ENCODE results near the gene THRAP3. TPM values are rescaled to one million over a fixed set of nuclear protein-coding genes. Genes with fewer than 3 reads are reported as not detected.

THRAP3 gene
- total and polyA plus RNA-seq, 9 of the 15 experiments (the other 6 are each of a cell fraction or from before 2014, with no cell fraction given), result 66.2 to 135 (median 113) TPM

DNA sequence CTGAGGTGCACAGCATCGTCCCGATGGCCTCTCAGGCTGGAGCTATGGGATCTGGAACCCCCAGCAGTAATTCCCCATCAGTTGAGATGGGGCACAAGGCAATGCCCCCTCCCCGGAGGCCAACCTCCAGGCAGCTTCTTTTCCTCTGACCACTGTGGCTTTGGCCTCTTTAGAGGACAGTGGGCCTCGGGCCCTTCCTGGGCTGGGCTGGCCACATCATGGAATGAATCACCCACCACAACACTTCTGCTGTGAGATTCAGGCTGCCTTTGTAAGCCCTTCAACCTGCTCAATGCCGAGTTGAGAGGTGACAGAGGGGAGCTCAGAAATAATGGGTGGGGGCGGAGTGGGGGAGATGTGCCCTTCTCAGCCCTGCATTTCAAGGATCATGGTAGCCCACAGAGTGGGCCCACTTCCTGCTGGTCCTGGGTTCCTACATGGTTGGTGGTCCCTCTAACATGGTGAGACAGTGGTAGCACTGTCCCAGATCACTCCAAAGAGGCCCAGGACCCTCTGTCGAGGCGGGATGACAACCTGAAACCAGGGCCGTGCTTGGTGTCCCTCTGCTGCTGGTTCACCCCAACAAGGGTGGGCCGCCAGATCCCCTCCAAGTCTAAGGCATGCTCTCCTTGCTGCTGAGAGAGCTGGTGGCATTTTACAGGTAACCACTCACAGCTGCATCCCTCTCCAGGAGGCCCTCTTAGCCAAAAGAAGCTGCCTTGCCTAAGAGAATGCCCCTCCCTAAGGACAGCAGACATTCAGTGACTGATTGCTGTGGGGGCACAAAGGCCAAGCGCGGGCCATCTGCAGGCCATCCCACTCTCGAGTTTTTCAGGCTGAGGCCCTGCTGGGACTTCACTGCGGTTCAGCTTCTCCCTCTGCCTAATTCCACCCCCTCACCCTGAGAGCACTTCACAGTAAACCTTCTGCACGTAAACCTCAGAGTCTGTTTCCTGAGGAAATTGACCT, 129.0 kb downstream of the THRAP3 start:
- WGBS (ENCODE audit: insufficient coverage, low coverage, missing lambda C conversion rate), result 85% methylated on average over 15 of the region's 15 CpGs
- no peaks in the 10 kb centered on the region for H3K79me2 ChIP-seq (ENCODE audit: control insufficient read depth, insufficient read depth, low read length)
- peak overlapping the region in 1 of 2 experiments; percentile 62; a peak in 2 of 4 replicates for H3K9ac ChIP-seq (ENCODE audit: insufficient read depth in 1 of 2, low read depth in 2 of 2, low read length in 2 of 2)
- POLR2A ChIA-PET, result interaction anchor here (0.6 to 1.6 kb wide), 8 partner anchors 10 to 1596 kb away, joined by 3 to 10 read pairs (median 3); partner anchors contain the start of gene SH3D21
- H3K4me2 ChIP-seq (ENCODE audit: insufficient read depth, low read length), result no peak overlapping the region
- CTCF ChIA-PET (ENCODE audit: low intra/inter-chr PET ratio), result no interaction called here
- H3K27me3 ChIP-seq (ENCODE audit: control insufficient read depth in 2 of 2, insufficient read depth in 2 of 2, low read length in 2 of 2), result no peaks in the 10 kb centered on the region
- H3K4me3 ChIP-seq, result no peak overlapping the region
- no TSS peak for BruUV-seq (replicated peaks)
- H3K27ac ChIP-seq (ENCODE audit: extremely low read depth, low read depth, low read length), result no peak overlapping the region
- DNase-seq (ENCODE audit: extremely low read depth in 1 of 4, low spot score in 3 of 4) (no peak), FAIRE-seq (no peak), ATAC-seq (no peak)
- no peak overlapping the region for H2AFZ ChIP-seq (ENCODE audit: low read depth, low read length)
- no peaks in the 10 kb centered on the region for H3K9me1 ChIP-seq (ENCODE audit: control insufficient read depth, insufficient read depth, low read length)
- intact Hi-C loops (cut with micrococcal nuclease) (no loop called here), in situ Hi-C loops (cut with MboI) (no loop called here)
- H3K4me1 ChIP-seq (replicated peaks in 1 of 2; ENCODE audit: control insufficient read depth in 2 of 2, insufficient read depth in 2 of 2, low read length in 2 of 2), result peaks cover 0 to 12% of the 10 kb centered on the region in 2 experiments; a peak in 3 of 5 replicates
- H3K36me3 ChIP-seq (ENCODE audit: control insufficient read depth, insufficient read depth, low read length), result peaks cover 89% of the 10 kb centered on the region
- TF ChIP-seq RUNX1 (IDR thresholded peaks at IDR 0.05; ENCODE audit: low read depth) (no peak), MYBL2 (IDR thresholded peaks at IDR 0.05; ENCODE audit: low read depth) (no peak), MYBL2 (CRISPR knock-in tag; IDR thresholded peaks at IDR 0.05; ENCODE audit: borderline replicate concordance) (no peak), IFI16 (CRISPR knock-in tag; IDR thresholded peaks at IDR 0.05) (no peak), NR2F6 (CRISPR knock-in tag; IDR thresholded peaks at IDR 0.05) (no peak), SP2 (IDR thresholded peaks at IDR 0.05; ENCODE audit: extremely low read depth, low read depth, low read length, poor library complexity, severe bottlenecking) (no peak), CHCHD3 (CRISPR knock-in tag; IDR thresholded peaks at IDR 0.05) (no peak), ZBTB17 (CRISPR knock-in tag; IDR thresholded peaks at IDR 0.05) (no peak), GABPB2 (CRISPR knock-in tag; conservative IDR thresholded peaks at IDR 0.05) (no peak), KDM1A (IDR thresholded peaks at IDR 0.05) (no peak), FOXA3 (CRISPR knock-in tag; conservative IDR thresholded peaks at IDR 0.05 in 1 of 2, IDR thresholded peaks at IDR 0.05 in 1 of 2) (no peak), ZNF197 (CRISPR knock-in tag; IDR thresholded peaks at IDR 0.05; ENCODE audit: low read depth) (no peak), DIDO1 (tag; IDR thresholded peaks at IDR 0.05; ENCODE audit: low read depth) (no peak)
- TF ChIP-seq, protein P1, sequence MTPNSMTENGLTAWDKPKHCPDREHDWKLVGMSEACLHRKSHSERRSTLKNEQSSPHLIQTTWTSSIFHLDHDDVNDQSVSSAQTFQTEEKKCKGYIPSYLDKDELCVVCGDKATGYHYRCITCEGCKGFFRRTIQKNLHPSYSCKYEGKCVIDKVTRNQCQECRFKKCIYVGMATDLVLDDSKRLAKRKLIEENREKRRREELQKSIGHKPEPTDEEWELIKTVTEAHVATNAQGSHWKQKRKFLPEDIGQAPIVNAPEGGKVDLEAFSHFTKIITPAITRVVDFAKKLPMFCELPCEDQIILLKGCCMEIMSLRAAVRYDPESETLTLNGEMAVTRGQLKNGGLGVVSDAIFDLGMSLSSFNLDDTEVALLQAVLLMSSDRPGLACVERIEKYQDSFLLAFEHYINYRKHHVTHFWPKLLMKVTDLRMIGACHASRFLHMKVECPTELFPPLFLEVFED (CRISPR knock-in tag; conservative IDR thresholded peaks at IDR 0.05), result no peak
- TF ChIP-seq, protein P2, sequence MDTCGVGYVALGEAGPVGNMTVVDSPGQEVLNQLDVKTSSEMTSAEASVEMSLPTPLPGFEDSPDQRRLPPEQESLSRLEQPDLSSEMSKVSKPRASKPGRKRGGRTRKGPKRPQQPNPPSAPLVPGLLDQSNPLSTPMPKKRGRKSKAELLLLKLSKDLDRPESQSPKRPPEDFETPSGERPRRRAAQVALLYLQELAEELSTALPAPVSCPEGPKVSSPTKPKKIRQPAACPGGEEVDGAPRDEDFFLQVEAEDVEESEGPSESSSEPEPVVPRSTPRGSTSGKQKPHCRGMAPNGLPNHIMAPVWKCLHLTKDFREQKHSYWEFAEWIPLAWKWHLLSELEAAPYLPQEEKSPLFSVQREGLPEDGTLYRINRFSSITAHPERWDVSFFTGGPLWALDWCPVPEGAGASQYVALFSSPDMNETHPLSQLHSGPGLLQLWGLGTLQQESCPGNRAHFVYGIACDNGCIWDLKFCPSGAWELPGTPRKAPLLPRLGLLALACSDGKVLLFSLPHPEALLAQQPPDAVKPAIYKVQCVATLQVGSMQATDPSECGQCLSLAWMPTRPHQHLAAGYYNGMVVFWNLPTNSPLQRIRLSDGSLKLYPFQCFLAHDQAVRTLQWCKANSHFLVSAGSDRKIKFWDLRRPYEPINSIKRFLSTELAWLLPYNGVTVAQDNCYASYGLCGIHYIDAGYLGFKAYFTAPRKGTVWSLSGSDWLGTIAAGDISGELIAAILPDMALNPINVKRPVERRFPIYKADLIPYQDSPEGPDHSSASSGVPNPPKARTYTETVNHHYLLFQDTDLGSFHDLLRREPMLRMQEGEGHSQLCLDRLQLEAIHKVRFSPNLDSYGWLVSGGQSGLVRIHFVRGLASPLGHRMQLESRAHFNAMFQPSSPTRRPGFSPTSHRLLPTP (IDR thresholded peaks at IDR 0.05; ENCODE audit: borderline replicate concordance, extremely low read depth, insufficient read length), result no peak
- H3K9me3 ChIP-seq (replicated peaks; ENCODE audit: control insufficient read depth, insufficient read depth, low read depth, low read length), result no peaks in the 10 kb centered on the region
- H4K20me1 ChIP-seq (replicated peaks; ENCODE audit: control insufficient read depth, insufficient read depth, low read length), result peaks cover 3% of the 10 kb centered on the region; the same call in 1 of the 2 replicates

Data from K562 (cell line).